ENCODE results near the gene SPEG. TPM values are rescaled to one million over a fixed set of nuclear protein-coding genes. Genes with fewer than 3 reads are reported as not detected.

SPEG gene
- total and polyA plus RNA-seq, 2 of the 8 experiments (the other 6 are each of a cell fraction or from before 2014, with no cell fraction given): 19.9 to 32.0 TPM

- Histone ChIP-seq H3K4me3 (ENCODE audit: extremely low read depth in 1 of 4, insufficient read depth in 2 of 4, low read depth in 3 of 4, low read length in 4 of 4) (no peak overlapping the region), H2AK5ac (ENCODE audit: low read depth, low read length) (no peak overlapping the region), H3K23ac (ENCODE audit: insufficient read length) (no peak overlapping the region), H2BK5ac (ENCODE audit: low read depth, low read length) (no peak overlapping the region), H3K4me2 (ENCODE audit: insufficient read depth in 1 of 2, low read depth in 2 of 2, low read length in 2 of 2) (no peak overlapping the region; a peak in 1 of 4 replicates), H3K27me3 (replicated peaks in 1 of 4; ENCODE audit: control insufficient read depth in 3 of 4, extremely low read depth in 1 of 4, insufficient read depth in 3 of 4, low read length in 3 of 4) (peaks cover 20 to 44% (median 33%) of the 10 kb centered on the region in 4 experiments), H3K4me1 (replicated peaks in 1 of 4; ENCODE audit: control insufficient read depth in 3 of 4, insufficient read depth in 4 of 4, low read length in 3 of 4) (peaks cover 5 to 36% (median 23%) of the 10 kb centered on the region in 4 experiments), H4K8ac (ENCODE audit: extremely low read depth, insufficient read depth, low read length) (no peak overlapping the region), H2BK120ac (replicated peaks; ENCODE audit: low read depth, low read length) (no peak overlapping the region), H2BK20ac (ENCODE audit: low read length) (no peak overlapping the region), H4K91ac (replicated peaks; ENCODE audit: insufficient read length, low read length) (no peak overlapping the region), H2BK12ac (ENCODE audit: low read depth, low read length) (no peak overlapping the region), H4K5ac (ENCODE audit: insufficient read length, low read depth, low read length) (no peak overlapping the region), H3K79me1 (ENCODE audit: low read depth, low read length) (no peaks in the 10 kb centered on the region), H3K9ac (replicated peaks in 1 of 4; ENCODE audit: extremely low read depth in 1 of 4, low read depth in 3 of 4, low read length in 3 of 4) (no peak overlapping the region), H3K18ac (ENCODE audit: extremely low read depth, low read length) (no peak overlapping the region), H3K14ac (ENCODE audit: insufficient read length) (no peak overlapping the region), H3K27ac (ENCODE audit: low read depth, low read length) (no peak overlapping the region), H3K36me3 (ENCODE audit: control insufficient read depth in 2 of 4, insufficient read depth in 4 of 4, low read length in 3 of 4) (no peaks in the 10 kb centered on the region), H3K23me2 (ENCODE audit: low read depth, low read length) (peaks cover 24% of the 10 kb centered on the region), H2AFZ (ENCODE audit: low read length) (no peak overlapping the region), H3K79me2 (ENCODE audit: control insufficient read depth in 1 of 2, insufficient read depth in 2 of 2, low read length in 2 of 2) (no peaks in the 10 kb centered on the region), H3K4ac (replicated peaks; ENCODE audit: insufficient read length, low read depth, low read length) (no peak overlapping the region), H3K9me3 (ENCODE audit: insufficient read depth in 2 of 2, low read depth in 1 of 2, low read length in 1 of 2) (no peaks in the 10 kb centered on the region), H3K56ac (replicated peaks; ENCODE audit: insufficient read length, low read depth, low read length) (no peak overlapping the region), H2BK15ac (ENCODE audit: low read length) (no peak overlapping the region; the same call in 1 of the 2 replicates), H4K20me1 (replicated peaks in 1 of 2; ENCODE audit: control insufficient read depth in 1 of 2, insufficient read depth in 2 of 2, low read length in 2 of 2) (no peaks in the 10 kb centered on the region)
- ChIA-PET CTCF (ENCODE audit: partially characterized antibody) (interaction anchor here (0.6 to 113.1 kb wide), 29 partner anchors 6 to 744 kb away, joined by 3 to 7248 read pairs (median 4); partner anchors contain the start of genes ASIC4, CHPF, DES and DNPEP), POLR2A (ENCODE audit: partially characterized antibody) (interaction anchor here (0.8 to 19.9 kb wide), 12 partner anchors 11 to 76 kb away, joined by 3 to 216 read pairs (median 5); partner anchors contain the start of genes ASIC4, CHPF and TMEM198)
- no peak for FAIRE-seq
- DNase-seq (ENCODE audit: low read depth in 1 of 2, low spot score in 2 of 2): no peak
- 68% methylated on average over 10 of the region's 10 CpGs; no CpG with 5 or more reads in 1 of the 2 experiments for WGBS, 2 experiments (ENCODE audit: extremely low coverage in 1 of 2, insufficient coverage in 1 of 2, insufficient read length in 1 of 2, insufficient replicate concordance in 2 of 2, low coverage in 1 of 2, low lambda C conversion rate in 2 of 2, missing lambda C conversion rate in 1 of 2)
- TF ChIP-seq KDM5A (IDR thresholded peaks at IDR 0.05; ENCODE audit: low read length): no peak
- TF ChIP-seq MAFK (IDR thresholded peaks at IDR 0.05; ENCODE audit: low read depth, low read length): no peak
- no peak for TF ChIP-seq SAP30 (IDR thresholded peaks at IDR 0.05; ENCODE audit: insufficient read depth, insufficient replicate concordance, low read length)
- no peak for TF ChIP-seq ATF3 (IDR thresholded peaks at IDR 0.05; ENCODE audit: insufficient read depth, low read depth, low read length)
- no peak for TF ChIP-seq SUZ12 (IDR thresholded peaks at IDR 0.05; ENCODE audit: low read length)
- TF ChIP-seq BCL11A (IDR thresholded peaks at IDR 0.05; ENCODE audit: low read depth in 2 of 2, low read length in 2 of 2): no peak
- TF ChIP-seq SP4 (IDR thresholded peaks at IDR 0.05; ENCODE audit: low read length): no peak
- TF ChIP-seq TEAD4 (IDR thresholded peaks at IDR 0.05; ENCODE audit: low read depth, low read length): no peak
- TF ChIP-seq CTCF (IDR thresholded peaks at IDR 0.05; ENCODE audit: control extremely low read depth in 1 of 3, insufficient read depth in 1 of 3, low read depth in 1 of 3, low read length in 3 of 3): no peak
- TF ChIP-seq POLR2A (IDR thresholded peaks at IDR 0.05; ENCODE audit: control extremely low read depth in 1 of 2, low read depth in 2 of 2, low read length in 2 of 2): no peak
Observed at GRCh38 chr2:219494952-219495530, 60.4 kb downstream of the SPEG start.
